Measurements from ENCODE around the gene NRARP.

GRCh38 chr9:137299203-137299565 lies 2.9 kb downstream of the NRARP start:
- TF ChIP-seq TRIM28 (IDR thresholded peaks at IDR 0.05; ENCODE audit: borderline replicate concordance, low read length), result no peak
- TF ChIP-seq ZNF223 (tag by site-specific recombination; IDR thresholded peaks at IDR 0.05), result no peak
- TF ChIP-seq ZBTB8A (tag by site-specific recombination; IDR thresholded peaks at IDR 0.05), result no peak
- TF ChIP-seq ZNF112 (tag by site-specific recombination; IDR thresholded peaks at IDR 0.05), result no peak
- no peak for TF ChIP-seq CTCF (tag by site-specific recombination; IDR thresholded peaks at IDR 0.05)
- TF ChIP-seq ZFP3 (tag by site-specific recombination; IDR thresholded peaks at IDR 0.05; ENCODE audit: low read depth), result no peak
- TF ChIP-seq BCL6B (tag by site-specific recombination; IDR thresholded peaks at IDR 0.05), result no peak
- no peak for TF ChIP-seq ZNF18 (tag by site-specific recombination; IDR thresholded peaks at IDR 0.05)
- no peak for TF ChIP-seq SCRT2 (tag by site-specific recombination; IDR thresholded peaks at IDR 0.05)
